Measurements from ENCODE around the gene MBOAT7. TPM values are rescaled to one million over a fixed set of nuclear protein-coding genes. Genes with fewer than 3 reads are reported as not detected.

The MBOAT7 gene
- polyA plus RNA-seq, 3 donors = 74.1 to 97.8 (median 84.2) TPM

DNA sequence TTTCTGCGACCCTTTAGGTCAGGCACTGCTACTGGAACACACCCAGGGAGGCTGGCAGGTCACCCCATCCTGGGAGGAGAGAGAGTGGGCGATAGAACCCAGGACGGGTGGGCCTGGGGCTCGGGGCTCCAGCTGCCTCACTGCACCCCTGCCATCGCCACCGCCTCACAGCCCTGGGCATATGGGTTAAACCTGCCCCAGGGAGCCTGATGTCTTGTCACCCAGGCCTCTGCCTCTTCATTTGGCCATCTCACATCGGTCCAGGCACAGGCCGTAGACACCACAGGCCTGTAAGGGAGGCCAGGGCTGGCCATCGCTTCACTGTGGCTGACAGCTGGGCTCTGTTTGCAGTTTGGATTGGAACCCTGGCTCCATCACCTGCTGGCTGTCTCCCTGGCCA, 63.7 kb downstream of the MBOAT7 start:
- DNase-seq = no peak

DNA sequence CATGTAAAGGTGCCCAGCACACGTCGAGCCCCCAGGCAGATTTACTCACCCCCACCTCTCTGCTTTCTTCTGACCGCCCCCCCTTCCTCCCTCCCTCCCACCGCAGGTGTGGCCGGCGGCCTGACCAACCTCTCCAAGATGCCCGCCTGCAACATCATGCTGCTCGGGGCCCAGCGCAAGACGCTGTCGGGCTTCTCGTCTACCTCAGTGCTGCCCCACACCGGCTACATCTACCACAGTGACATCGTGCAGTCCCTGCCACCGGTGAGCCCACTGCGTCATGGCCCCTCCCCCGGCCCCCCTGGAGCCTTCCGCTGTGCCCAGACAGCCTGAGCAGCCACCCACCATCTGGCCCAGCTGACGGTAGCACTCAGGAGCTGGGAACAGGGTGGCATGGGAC, 65.0 kb downstream of the MBOAT7 start:
- no peak for DNase-seq

DNA sequence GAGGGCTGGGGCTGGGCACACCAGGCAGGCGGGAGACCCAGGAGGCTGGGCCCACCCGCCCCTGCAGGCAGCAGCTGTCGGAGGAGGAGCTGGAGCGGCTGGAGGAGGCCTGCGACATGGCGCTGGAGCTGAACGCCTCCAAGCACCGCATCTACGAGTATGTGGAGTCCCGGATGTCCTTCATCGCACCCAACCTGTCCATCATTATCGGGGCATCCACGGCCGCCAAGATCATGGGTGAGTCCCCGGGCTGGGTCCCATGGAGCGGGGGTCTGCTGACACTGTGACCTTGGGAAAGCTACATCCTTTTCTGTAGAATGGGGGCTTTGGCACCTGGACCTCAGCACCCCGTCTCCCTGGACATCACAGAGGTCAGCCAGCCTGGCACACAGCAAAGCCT, 65.7 kb downstream of the MBOAT7 start:
- DNase-seq = no peak

Other genes starting within 250 kb of the MBOAT7 start
- gene CACNG8, start 226.6 kb downstream of the MBOAT7 start, polyA plus RNA-seq (ENCODE audit: insufficient read length in 3 of 3) = under 1 TPM; 0.19 to 0.49 (median 0.35) TPM
- gene CACNG6, start 197.9 kb downstream of the MBOAT7 start, polyA plus RNA-seq (ENCODE audit: insufficient read length in 3 of 3) = under 1 TPM; 0.65 to 0.88 (median 0.73) TPM
- under 1 TPM in 1 of 3 donors, not detected in 2; 0.38 TPM for gene VSTM1, start 125.7 kb downstream of the MBOAT7 start, polyA plus RNA-seq (ENCODE audit: insufficient read length in 3 of 3)
- under 1 TPM; 0.16 to 0.30 (median 0.21) TPM for gene TARM1, start 108.2 kb downstream of the MBOAT7 start, polyA plus RNA-seq (ENCODE audit: insufficient read length in 3 of 3)
- under 1 TPM; 0.27 to 0.40 (median 0.30) TPM for gene OSCAR, start 88.8 kb downstream of the MBOAT7 start, polyA plus RNA-seq (ENCODE audit: insufficient read length in 3 of 3)
- 100 to 1,000 TPM; 126 to 157 (median 156) TPM for gene NDUFA3, start 86.7 kb downstream of the MBOAT7 start, polyA plus RNA-seq (ENCODE audit: insufficient read length in 3 of 3)
- gene TFPT, start 73.9 kb downstream of the MBOAT7 start, polyA plus RNA-seq (ENCODE audit: insufficient read length in 3 of 3) = 10 to 100 TPM; 18.2 to 22.2 (median 21.9) TPM
- gene PRPF31, start 73.8 kb downstream of the MBOAT7 start, polyA plus RNA-seq (ENCODE audit: insufficient read length in 3 of 3) = 10 to 100 TPM; 72.8 to 83.6 (median 74.5) TPM
- gene CNOT3, start 51.8 kb downstream of the MBOAT7 start, polyA plus RNA-seq (ENCODE audit: insufficient read length in 3 of 3) = 10 to 100 TPM; 60.6 to 69.8 (median 69.0) TPM
- gene LENG1, start 29.9 kb downstream of the MBOAT7 start, polyA plus RNA-seq (ENCODE audit: insufficient read length in 3 of 3) = 10 to 100 TPM in 1 of 3 donors, 1 to 10 TPM in 2; 8.2 to 10.4 (median 8.5) TPM
- 10 to 100 TPM; 33.3 to 38.4 (median 35.7) TPM for gene TMC4, start 16.4 kb downstream of the MBOAT7 start, polyA plus RNA-seq (ENCODE audit: insufficient read length in 3 of 3)
- gene TSEN34, start 1.7 kb upstream of the MBOAT7 start, polyA plus RNA-seq (ENCODE audit: insufficient read length in 3 of 3) = 10 to 100 TPM; 48.5 to 70.9 (median 67.9) TPM
- gene RPS9, start 11.3 kb upstream of the MBOAT7 start, polyA plus RNA-seq (ENCODE audit: insufficient read length in 3 of 3) = 1,000 to 10,000 TPM; 1,622 to 1,775 (median 1,767) TPM
- gene LILRB3, start 33.4 kb upstream of the MBOAT7 start, polyA plus RNA-seq (ENCODE audit: insufficient read length in 3 of 3) = 1 to 10 TPM; 1.6 to 2.4 (median 1.6) TPM
- gene LILRA6, start 53.2 kb upstream of the MBOAT7 start, polyA plus RNA-seq (ENCODE audit: insufficient read length in 3 of 3) = under 1 TPM; 0.34 to 0.70 (median 0.53) TPM
- gene LILRB5, start 67.7 kb upstream of the MBOAT7 start, polyA plus RNA-seq (ENCODE audit: insufficient read length in 3 of 3) = 1 to 10 TPM; 1.7 to 2.2 (median 2.1) TPM
- 1 to 10 TPM in 2 of 3 donors, under 1 TPM in 1; 0.95 to 1.2 (median 1.0) TPM for gene LILRB2, start 91.5 kb upstream of the MBOAT7 start, polyA plus RNA-seq (ENCODE audit: insufficient read length in 3 of 3)
- gene LILRA5, start 123.6 kb upstream of the MBOAT7 start, polyA plus RNA-seq (ENCODE audit: insufficient read length in 3 of 3) = under 1 TPM; 0.33 to 0.38 (median 0.37) TPM
- gene LILRA4, start 149.6 kb upstream of the MBOAT7 start, polyA plus RNA-seq (ENCODE audit: insufficient read length in 3 of 3) = under 1 TPM in 1 of 3 donors, not detected in 2; 0.07 TPM
- gene LAIR1, start 175.4 kb upstream of the MBOAT7 start, polyA plus RNA-seq (ENCODE audit: insufficient read length in 3 of 3) = 1 to 10 TPM; 3.6 to 7.3 (median 4.3) TPM
- gene TTYH1, start 225.9 kb upstream of the MBOAT7 start, polyA plus RNA-seq (ENCODE audit: insufficient read length in 3 of 3) = 10 to 100 TPM; 11.5 to 14.4 (median 14.1) TPM